ENCODE measurements around the gene MAD1L1. TPM values are rescaled to one million over a fixed set of nuclear protein-coding genes. Genes with fewer than 3 reads are reported as not detected.

Gene MAD1L1
- total and polyA plus RNA-seq, 2 of the 13 experiments (the other 11 are each of a cell fraction or from before 2014, with no cell fraction given), result 17.4 to 64.7 TPM

DNA sequence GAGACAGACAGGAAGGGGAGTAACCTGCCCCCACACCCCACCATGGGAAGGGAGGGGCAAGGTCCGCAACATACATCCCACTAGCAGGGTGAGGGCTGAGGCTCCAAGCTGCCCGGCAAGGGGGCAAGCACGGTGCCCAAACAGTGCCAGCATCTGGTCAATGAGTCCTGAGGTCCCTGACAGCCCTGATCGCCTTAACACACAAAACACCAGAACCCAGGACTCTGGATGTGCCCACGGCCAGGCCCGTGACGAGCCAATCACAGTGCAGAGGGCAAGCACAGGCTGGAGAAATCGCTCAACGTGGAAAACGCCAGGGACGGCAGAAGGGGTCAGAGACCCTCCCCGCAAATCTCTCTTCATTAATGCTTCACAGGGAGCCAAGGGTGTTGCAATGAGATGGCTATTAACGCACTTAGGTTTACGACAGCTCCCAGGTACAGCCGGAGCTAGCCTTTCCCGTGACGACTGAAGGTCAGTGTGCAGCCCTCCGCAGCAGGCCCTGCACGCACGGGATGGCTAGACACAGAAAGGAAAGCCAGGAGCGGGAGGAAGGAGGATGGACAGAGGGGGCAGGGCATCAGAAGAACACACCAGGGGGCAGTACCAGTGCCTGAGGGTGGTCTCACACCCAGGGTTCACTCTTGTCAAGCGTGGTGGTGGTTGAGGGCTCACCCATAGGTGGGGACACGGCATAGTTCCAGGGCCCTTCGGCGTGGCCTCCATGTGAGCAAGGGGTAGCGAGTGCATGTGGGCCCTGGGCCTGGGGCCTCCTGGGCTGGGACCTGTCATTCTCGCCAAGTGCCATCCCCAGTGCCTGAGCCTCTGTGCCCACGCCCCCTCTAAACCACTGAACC lies 220.5 kb downstream of the MAD1L1 start:
- in situ Hi-C loops (cut with HindIII; ENCODE audit: extremely low pct_ligation_motif_present, low pct_unique_long_range_greater_than_20kb), result no loop called here
- ChIA-PET CTCF (ENCODE audit: low intra/inter-chr PET ratio, low total read pairs) (no interaction called here), POLR2A (no interaction called here)
- no peak overlapping the region for H3K27ac ChIP-seq (ENCODE audit: extremely low read length, insufficient read depth, low read length)
- H2AFZ ChIP-seq (ENCODE audit: low read length), result no peak overlapping the region
- FAIRE-seq, result no peak
- 0 out of 2 replicates have a peak, but pooled peaks cover under 1% of the 10 kb centered on the region for H3K4me1 ChIP-seq (ENCODE audit: insufficient read depth, low read length)
- H3K9ac ChIP-seq (ENCODE audit: insufficient read depth, low read depth, low read length), result no peak overlapping the region
- intact Hi-C loops (cut with micrococcal nuclease; ENCODE audit: unreplicated experiment), result no loop called here
- ATAC-seq, result no peak
- no peaks in the 10 kb centered on the region for H3K27me3 ChIP-seq (ENCODE audit: control insufficient read depth in 1 of 2, insufficient read depth in 2 of 2, low read length in 2 of 2)
- no peaks in the 10 kb centered on the region for H3K9me3 ChIP-seq (ENCODE audit: low read length)
- no peak overlapping the region for H3K4me3 ChIP-seq (replicated peaks in 1 of 3; ENCODE audit: insufficient read depth in 1 of 3, low read depth in 2 of 3, low read length in 3 of 3)
- no peak for DNase-seq (ENCODE audit: low spot score)
- peaks cover 5 to 13% of the 10 kb centered on the region in 2 experiments; a peak in 3 of 5 replicates for H3K36me3 ChIP-seq (replicated peaks in 1 of 2; ENCODE audit: control insufficient read depth in 1 of 2, insufficient read depth in 2 of 2, low read length in 2 of 2)
- 93% methylated on average over 22 of the region's 28 CpGs for WGBS (ENCODE audit: low lambda C conversion rate)
- BruUV-seq (replicated peaks), result no TSS peak
- H3K79me2 ChIP-seq (ENCODE audit: insufficient read depth, low read length), result no peaks in the 10 kb centered on the region
- no peak overlapping the region for H3K4me2 ChIP-seq (ENCODE audit: low read depth, low read length)
- no peaks in the 10 kb centered on the region for H4K20me1 ChIP-seq (ENCODE audit: insufficient read depth, low read length)
- no peak for TF ChIP-seq NR2F6 (IDR thresholded peaks at IDR 0.05)
- TF ChIP-seq NR2F6 (CRISPR knock-in tag; IDR thresholded peaks at IDR 0.05), result no peak
- TF ChIP-seq DPF2 (CRISPR knock-in tag; IDR thresholded peaks at IDR 0.05; ENCODE audit: borderline replicate concordance, low read depth), result no peak
- no peak for TF ChIP-seq FOXC1 (CRISPR knock-in tag; IDR thresholded peaks at IDR 0.05; ENCODE audit: borderline replicate concordance)
- no peak for TF ChIP-seq GPN1 (CRISPR knock-in tag; IDR thresholded peaks at IDR 0.05; ENCODE audit: borderline replicate concordance)
- TF ChIP-seq ZSCAN9 (CRISPR knock-in tag; IDR thresholded peaks at IDR 0.05; ENCODE audit: borderline replicate concordance), result no peak
- no peak for TF ChIP-seq ZNF292 (CRISPR knock-in tag; IDR thresholded peaks at IDR 0.05; ENCODE audit: borderline replicate concordance, low read depth)
- no peak for TF ChIP-seq ATAD3A (CRISPR knock-in tag; IDR thresholded peaks at IDR 0.05)
- TF ChIP-seq ZNF33A (CRISPR knock-in tag; IDR thresholded peaks at IDR 0.05; ENCODE audit: borderline replicate concordance), result no peak
- TF ChIP-seq ATM (IDR thresholded peaks at IDR 0.05; ENCODE audit: borderline replicate concordance), result no peak
- TF ChIP-seq BHLHE40 (IDR thresholded peaks at IDR 0.05; ENCODE audit: low read length), result no peak
- TF ChIP-seq MIER2 (CRISPR knock-in tag; IDR thresholded peaks at IDR 0.05), result no peak
- no peak for TF ChIP-seq CC2D1A (CRISPR knock-in tag; IDR thresholded peaks at IDR 0.05)
- TF ChIP-seq SOX6 (IDR thresholded peaks at IDR 0.05), result no peak
- no peak for TF ChIP-seq SOX6 (CRISPR knock-in tag; IDR thresholded peaks at IDR 0.05)
- TF ChIP-seq ZNF350 (CRISPR knock-in tag; IDR thresholded peaks at IDR 0.05; ENCODE audit: borderline replicate concordance, low read depth), result no peak
- no peak for TF ChIP-seq CEBPB (IDR thresholded peaks at IDR 0.05; ENCODE audit: borderline replicate concordance, low read depth, low read length)
- TF ChIP-seq ZNF724P (CRISPR knock-in tag; IDR thresholded peaks at IDR 0.05; ENCODE audit: borderline replicate concordance), result no peak
- no peak for TF ChIP-seq ELF4 (CRISPR knock-in tag; IDR thresholded peaks at IDR 0.05; ENCODE audit: borderline replicate concordance)
- no peak for TF ChIP-seq JUNB (CRISPR knock-in tag; IDR thresholded peaks at IDR 0.05; ENCODE audit: borderline replicate concordance)

Measured in HepG2 (cell line).